A172 (cell line): ENCODE measurements around the gene PCNX1. TPM values are rescaled to one million over a fixed set of nuclear protein-coding genes. Genes with fewer than 3 reads are reported as not detected.
"Not testable (repeated sequence)": the region's sequence is repeated elsewhere in the genome, so short reads cannot be mapped to it uniquely, and the experiment has no call there.

Source experiments
- DNase-seq: peaks from one replicate; pipeline ENCODE4 v3.0.0-alpha.2; 2015; ENCODE audit warnings: low spot score
- total RNA-seq: library from RNA; depleted of rRNA; stranded (reverse); fragments of >200 nt; shearing (Covaris generic); gene quantifications from 2 replicates; pipeline ENCODE4 v1.2.3, GENCODE V29; 2014

Gene PCNX1
- total RNA-seq, 1 experiment from 2014 or later, result 11.8 TPM

- not testable (repeated sequence) for DNase-seq
These were observed 112.7 kb downstream of the PCNX1 start for GRCh38 chr14:71019917-71020316.

- peak; percentile 70 for DNase-seq
These were observed 114.2 kb downstream of the PCNX1 start for GRCh38 chr14:71021347-71022011.

GRCh38 chr14:71022012-71022869 lies 115.0 kb downstream of the PCNX1 start:
- DNase-seq, result no peak

GRCh38 chr14:71022939-71023338 lies 115.7 kb downstream of the PCNX1 start:
- no peak for DNase-seq

- DNase-seq, result no peak
These were observed 122.0 kb downstream of the PCNX1 start for GRCh38 chr14:71029236-71029781.

- no peak for DNase-seq
These were observed 123.7 kb downstream of the PCNX1 start for GRCh38 chr14:71031000-71031399.

GRCh38 chr14:71036433-71036832 lies 129.2 kb downstream of the PCNX1 start:
- no peak for DNase-seq

GRCh38 chr14:71048393-71048792 lies 141.1 kb downstream of the PCNX1 start:
- DNase-seq, result no peak

GRCh38 chr14:71049435-71050133 lies 142.3 kb downstream of the PCNX1 start:
- DNase-seq, result no peak

GRCh38 chr14:71050227-71050823 lies 143.1 kb downstream of the PCNX1 start:
- peak; percentile 5 for DNase-seq

- DNase-seq, result no peak
These were observed 147.4 kb downstream of the PCNX1 start for GRCh38 chr14:71054706-71055105.

- DNase-seq, result no peak
These were observed 148.9 kb downstream of the PCNX1 start for GRCh38 chr14:71056168-71056567.

GRCh38 chr14:71060274-71060673 lies 153.0 kb downstream of the PCNX1 start:
- DNase-seq, result no peak

GRCh38 chr14:71060825-71061455 lies 153.7 kb downstream of the PCNX1 start:
- no peak for DNase-seq

- no peak for DNase-seq
These were observed 154.2 kb downstream of the PCNX1 start for GRCh38 chr14:71061458-71061857.

- DNase-seq, result no peak
These were observed 155.5 kb downstream of the PCNX1 start for GRCh38 chr14:71062581-71063303.

- no peak for DNase-seq
These were observed 156.1 kb downstream of the PCNX1 start for GRCh38 chr14:71063351-71063750.

- DNase-seq, result not testable (repeated sequence)
These were observed 157.5 kb downstream of the PCNX1 start for GRCh38 chr14:71064747-71065146.

- peak; percentile 2 for DNase-seq
These were observed 162.9 kb downstream of the PCNX1 start for GRCh38 chr14:71070169-71070568.

- DNase-seq, result no peak
These were observed 163.8 kb downstream of the PCNX1 start for GRCh38 chr14:71071042-71071441.
